H9 (cell line): Measurements from ENCODE around the gene RBM8A. TPM values are rescaled to one million over a fixed set of nuclear protein-coding genes. Genes with fewer than 3 reads are reported as not detected.

ENCODE experiments used
- DNase-seq: peaks from one replicate; pipeline ENCODE4 v3.0.0-alpha.2; 2017
- H2AFZ ChIP-seq: one replicate; pipeline ENCODE4 v1.6.1; 2013; ENCODE audit warnings: mild to moderate bottlenecking, low read length, control low read depth, moderate library complexity
- H2AK5ac ChIP-seq: 2 replicates; pipeline ENCODE4 v1.6.1; 2013; ENCODE audit warnings: low read length, control low read depth, mixed read lengths; ENCODE audit not compliant: insufficient read length
- H2BK120ac ChIP-seq: one replicate; pipeline ENCODE4 v1.6.1; 2013; ENCODE audit warnings: low read depth, mild to moderate bottlenecking, low read length, control low read depth, inconsistent platforms; ENCODE audit not compliant: poor library complexity, severe bottlenecking
- H2BK12ac ChIP-seq: 2 replicates; pipeline ENCODE4 v1.6.1; 2013; ENCODE audit warnings: low read length, control low read depth, mixed read lengths, low read depth; ENCODE audit not compliant: insufficient read length
- H2BK15ac ChIP-seq: 2 replicates; pipeline ENCODE4 v1.6.1; 2013; ENCODE audit warnings: low read depth, low read length, control low read depth
- H2BK20ac ChIP-seq: one replicate; pipeline ENCODE4 v1.6.1; 2013; ENCODE audit warnings: low read depth, mild to moderate bottlenecking, low read length, control low read depth, inconsistent platforms; ENCODE audit not compliant: poor library complexity, severe bottlenecking
- H2BK5ac ChIP-seq: 2 replicates; pipeline ENCODE4 v1.6.1; 2013; ENCODE audit warnings: low read length, control low read depth, mixed read lengths; ENCODE audit not compliant: insufficient read length
- H3K14ac ChIP-seq: 2 replicates; pipeline ENCODE4 v1.6.1; 2013; ENCODE audit warnings: low read length, control low read depth; ENCODE audit not compliant: insufficient read depth
- H3K18ac ChIP-seq: 2 replicates; pipeline ENCODE4 v1.6.1; 2013; ENCODE audit warnings: low read depth, mild to moderate bottlenecking, mixed read lengths, low read length, control low read depth; ENCODE audit not compliant: insufficient read length
- H3K23ac ChIP-seq: 2 replicates; pipeline ENCODE4 v1.6.1; 2013; ENCODE audit warnings: low read length, control low read depth, mixed read lengths, low read depth; ENCODE audit not compliant: insufficient read length
- H3K23me2 ChIP-seq: 2 replicates; pipeline ENCODE4 v1.6.1; 2013; ENCODE audit warnings: low read depth, mild to moderate bottlenecking, mixed read lengths, low read length, control low read depth; ENCODE audit not compliant: insufficient read length, poor library complexity, severe bottlenecking
- H3K27ac ChIP-seq: 2 replicates; pipeline ENCODE4 v1.5.1; 2013; ENCODE audit warnings: low read length, control low read depth, mixed read lengths, low read depth; ENCODE audit not compliant: insufficient read length
- H3K27me3 ChIP-seq: 2 replicates; pipeline ENCODE4 v1.6.1; 2013; ENCODE audit warnings: low read length, control low read depth, inconsistent platforms; ENCODE audit not compliant: insufficient read depth
- H3K4ac ChIP-seq: 2 replicates; pipeline ENCODE4 v1.6.1; 2013; ENCODE audit warnings: low read depth, mild to moderate bottlenecking, control low read depth, inconsistent platforms, low read length, moderate library complexity
- H3K4me1 ChIP-seq: 2 replicates; pipeline ENCODE4 v1.6.1; 2013; ENCODE audit warnings: low read length, control low read depth, inconsistent platforms; ENCODE audit not compliant: insufficient read depth
- H3K4me2 ChIP-seq: 2 replicates; pipeline ENCODE4 v1.6.1; 2013; ENCODE audit warnings: low read length, control low read depth, mixed read lengths; ENCODE audit not compliant: insufficient read length, insufficient read depth
- H3K56ac ChIP-seq: 2 replicates; pipeline ENCODE4 v1.6.1; 2013; ENCODE audit warnings: low read depth, mild to moderate bottlenecking, mixed read lengths, low read length, control low read depth; ENCODE audit not compliant: insufficient read length
- H3K79me1 ChIP-seq: 2 replicates; pipeline ENCODE4 v1.6.1; 2013; ENCODE audit warnings: low read depth, mild to moderate bottlenecking, moderate library complexity, low read length, control low read depth, inconsistent platforms; ENCODE audit not compliant: insufficient read depth, poor library complexity, severe bottlenecking
- H3K79me2 ChIP-seq: 2 replicates; pipeline ENCODE4 v1.6.1; 2013; ENCODE audit warnings: low read length, control low read depth, inconsistent platforms; ENCODE audit not compliant: insufficient read depth
- H3K9ac ChIP-seq: 2 replicates; pipeline ENCODE4 v1.6.1; 2013; ENCODE audit warnings: low read length, control low read depth, mixed read lengths; ENCODE audit not compliant: insufficient read length; ENCODE audit errors: extremely low read depth
- H3K9me3 ChIP-seq: one replicate; pipeline ENCODE4 v1.6.1; 2013; ENCODE audit warnings: low read depth, low read length, inconsistent platforms; ENCODE audit not compliant: control insufficient read depth
- H3T11ph ChIP-seq: one replicate; pipeline ENCODE4 v1.6.1; 2013; ENCODE audit warnings: mild to moderate bottlenecking, low read length, control low read depth, inconsistent platforms
- H4K20me1 ChIP-seq: one replicate; pipeline ENCODE4 v1.6.1; 2013; ENCODE audit not compliant: control insufficient read depth, insufficient read length, insufficient read depth
- H4K5ac ChIP-seq: 2 replicates; pipeline ENCODE4 v1.6.1; 2013; ENCODE audit warnings: low read depth, mild to moderate bottlenecking, mixed read lengths, low read length, control low read depth; ENCODE audit not compliant: insufficient read length
- H4K8ac ChIP-seq: replicated peaks from 2 replicates; pipeline ENCODE4 v1.6.1; 2013; ENCODE audit warnings: low read length, control low read depth, mixed read lengths, low read depth; ENCODE audit not compliant: insufficient read length
- H4K91ac ChIP-seq: 2 replicates; pipeline ENCODE4 v1.6.1; 2013; ENCODE audit warnings: low read depth, mild to moderate bottlenecking, moderate library complexity, mixed read lengths, low read length, control low read depth; ENCODE audit not compliant: insufficient read length
- H3K27ac Mint-ChIP-seq, 3 experiments: 2 replicates in 2 of 3; 3 replicates in 1 of 3; pipeline ENCODE4 v1.8.0; 2020 to 2021; ENCODE audit warnings: mixed read lengths in 3 of 3, mild to moderate bottlenecking in 1 of 3, moderate library complexity in 1 of 3
- H3K27me3 Mint-ChIP-seq: 2 replicates; pipeline ENCODE4 v1.8.0; 2021; ENCODE audit warnings: low read depth, mild to moderate bottlenecking, moderate library complexity, mixed read lengths
- H3K36me3 Mint-ChIP-seq, 3 experiments: 2 replicates in 2 of 3; 3 replicates in 1 of 3; pipeline ENCODE4 v1.8.0; 2020 to 2021; ENCODE audit warnings: low read depth in 3 of 3, mixed read lengths in 3 of 3; ENCODE audit not compliant: insufficient read depth in 1 of 3
- H3K4me1 Mint-ChIP-seq, 2 experiments: 2 replicates each; pipeline ENCODE4 v1.8.0; 2020; ENCODE audit warnings: mixed read lengths in 2 of 2
- H3K4me3 Mint-ChIP-seq, 2 experiments: 2 replicates in 1 of 2; 3 replicates in 1 of 2; pipeline ENCODE4 v1.8.0; 2020 to 2021; ENCODE audit warnings: mild to moderate bottlenecking in 2 of 2, mixed read lengths in 2 of 2, moderate library complexity in 1 of 2
- H3K9me3 Mint-ChIP-seq, 2 experiments: 2 replicates in 1 of 2; 3 replicates in 1 of 2; pipeline ENCODE4 v1.8.0; 2020; ENCODE audit warnings: mild to moderate bottlenecking in 2 of 2, mixed read lengths in 2 of 2, moderate library complexity in 1 of 2
- CTCF ChIP-seq: fragments of 200-600 bp; sonication (generic); conservative IDR thresholded peaks from 3 replicates; pipeline ENCODE4 v1.8.0; 2021; ENCODE audit warnings: antibody characterized with exemption, mild to moderate bottlenecking
- WGBS: extraction: QIAGEN DNeasy Blood & Tissue Kit; methylation state at CpG from one replicate; pipeline ENCODE4 v1.1.7; 2013; ENCODE audit warnings: missing lambda C conversion rate, low lambda C conversion rate, mixed read lengths; ENCODE audit not compliant: insufficient read length; ENCODE audit errors: extremely low coverage; 5-methylcytosine and 5-hydroxymethylcytosine counted together
- total RNA-seq: library from RNA; stranded (reverse); gene quantifications from 2 replicates; pipeline ENCODE4 v1.2.1, GENCODE V29; 2021

The RBM8A gene
- total RNA-seq, 1 experiment from 2014 or later, result 298 TPM

DNA sequence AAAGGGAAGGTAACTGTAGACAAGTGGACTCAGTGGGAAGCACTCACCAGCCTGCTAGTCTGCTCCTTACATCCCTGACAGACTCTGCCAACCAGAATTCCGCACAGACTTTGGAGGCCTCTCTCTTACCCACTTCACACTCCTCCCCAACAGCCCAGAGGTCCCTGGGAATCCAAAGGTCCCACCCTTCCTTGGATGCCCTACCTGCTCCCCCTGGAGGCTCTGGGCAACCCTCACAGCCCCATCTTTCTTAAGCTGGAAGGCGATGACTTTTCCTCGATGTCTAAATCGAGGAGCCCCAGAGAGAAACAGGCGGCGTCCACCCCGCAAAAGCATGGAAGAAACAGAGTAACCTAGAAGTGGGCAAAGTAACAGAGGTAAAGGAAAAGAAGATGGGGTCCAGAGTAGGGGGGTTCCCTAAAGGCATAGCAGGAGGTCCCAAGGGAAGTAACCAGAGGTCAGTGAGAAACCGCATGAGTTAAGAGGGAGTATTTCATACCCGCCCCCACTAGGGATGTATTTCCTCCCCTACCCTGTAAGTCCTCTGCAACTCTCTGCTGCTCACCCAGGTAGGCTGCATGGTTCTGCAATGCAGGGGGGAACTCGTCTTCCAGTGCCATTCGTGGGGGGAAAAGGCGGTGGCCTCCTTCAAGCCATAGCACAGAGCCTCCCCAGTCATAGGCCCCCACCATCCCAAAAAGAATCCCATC, 25.8 kb downstream of the RBM8A start:
- H3K56ac ChIP-seq, result no peak overlapping the region

More for the DNA sequence above, 25.8 kb downstream of the RBM8A start:
- Histone ChIP-seq H3K27me3 (no peaks in the 10 kb centered on the region), H2AK5ac (no peak overlapping the region), H3K9ac (no peak overlapping the region), H3K23ac (no peak overlapping the region), H4K91ac (no peak overlapping the region), H3K23me2 (no peaks in the 10 kb centered on the region), H3K18ac (no peak overlapping the region), H3K9me3 (no peaks in the 10 kb centered on the region), H2BK12ac (no peak overlapping the region), H3K4ac (no peak overlapping the region), H3K4me1 (no peaks in the 10 kb centered on the region), H3K79me1 (no peaks in the 10 kb centered on the region), H2BK120ac (no peak overlapping the region), H3T11ph (no peak overlapping the region), H3K79me2 (no peaks in the 10 kb centered on the region), H2AFZ (no peak overlapping the region), H4K8ac (no peak overlapping the region), H2BK20ac (no peak overlapping the region), H4K5ac (no peak overlapping the region), H3K14ac (no peak overlapping the region), H3K4me2 (no peak overlapping the region), H2BK5ac (no peak overlapping the region), H2BK15ac (no peak overlapping the region), H3K27ac (no peak overlapping the region), H4K20me1 (no peaks in the 10 kb centered on the region)
- peak; percentile 49 for TF ChIP-seq CTCF
- Mint-ChIP-seq H3K9me3 (no peaks in the 10 kb centered on the region), H3K27me3 (peaks cover 21% of the 10 kb centered on the region), H3K4me3 (peak overlapping the region in 1 of 2 experiments; percentile 12; a peak in 1 of 5 replicates), H3K27ac (no peak overlapping the region), H3K4me1 (peaks cover 0 to 4% of the 10 kb centered on the region in 2 experiments; a peak in 1 of 4 replicates), H3K36me3 (no peaks in the 10 kb centered on the region)
- DNase-seq, result no peak
- WGBS, result no CpG with 5 or more reads among the region's 12 CpGs
